ENCODE data around the gene TMEM181. TPM values are rescaled to one million over a fixed set of nuclear protein-coding genes. Genes with fewer than 3 reads are reported as not detected.
"Not testable (repeated sequence)": the region's sequence is repeated elsewhere in the genome, so short reads cannot be mapped to it uniquely, and the experiment has no call there.

Gene TMEM181
- total RNA-seq, 4 donors from 2014 or later: 10.5 to 22.1 (median 16.8) TPM

- 89% methylated on average over 4 of the region's 9 CpGs; no CpG with 5 or more reads in 1 of the 2 donors for WGBS, 2 donors
- TF ChIP-seq CTCF (IDR thresholded peaks at IDR 0.05) (no peak), POLR2A (IDR thresholded peaks at IDR 0.05) (no peak)
- Histone ChIP-seq H3K27me3 (no peaks in the 10 kb centered on the region), H3K36me3 (peaks cover 17 to 99% (median 30%) of the 10 kb centered on the region in 3 donors), H3K4me1 (no peaks in the 10 kb centered on the region), H3K27ac (no peak overlapping the region), H3K4me3 (no peak overlapping the region), H3K9me3 (no peaks in the 10 kb centered on the region)
- intact Hi-C loops (cut with DNase I): no loop called here
- DNase-seq: no peak
Observed at GRCh38 chr6:158610319-158610968, 50.6 kb downstream of the TMEM181 start.

GRCh38 chr6:158611039-158611438 is 51.1 kb downstream of the TMEM181 start:
- peaks cover 17 to 98% (median 25%) of the 10 kb centered on the region in 3 donors for H3K36me3 ChIP-seq
- 83 to 88% methylated on average over 3 of the region's 3 CpGs for WGBS, 2 donors
- no peak overlapping the region for H3K4me3 ChIP-seq
- no peak for DNase-seq
- intact Hi-C loops (cut with DNase I): no loop called here
- TF ChIP-seq CTCF (IDR thresholded peaks at IDR 0.05) (no peak), POLR2A (IDR thresholded peaks at IDR 0.05) (no peak)
- H3K4me1 ChIP-seq: no peaks in the 10 kb centered on the region
- no peaks in the 10 kb centered on the region for H3K9me3 ChIP-seq
- H3K27ac ChIP-seq: no peak overlapping the region
- no peaks in the 10 kb centered on the region for H3K27me3 ChIP-seq

- Histone ChIP-seq H3K4me1 (no peaks in the 10 kb centered on the region), H3K4me3 (no peak overlapping the region), H3K27ac (no peak overlapping the region), H3K27me3 (no peaks in the 10 kb centered on the region), H3K36me3 (peaks cover 17 to 91% (median 22%) of the 10 kb centered on the region in 3 donors), H3K9me3 (no peaks in the 10 kb centered on the region)
- no peak for DNase-seq
- TF ChIP-seq POLR2A (IDR thresholded peaks at IDR 0.05) (no peak), CTCF (IDR thresholded peaks at IDR 0.05) (no peak)
- intact Hi-C loops (cut with DNase I): no loop called here
- WGBS, 2 donors: 77 to 80% methylated on average over 13 to 14 of the region's 14 CpGs
Observed at GRCh38 chr6:158611541-158612370, 51.9 kb downstream of the TMEM181 start.

GRCh38 chr6:158614606-158615005 is 54.7 kb downstream of the TMEM181 start:
- 97 to 100% methylated on average over 3 of the region's 3 CpGs for WGBS, 2 donors
- H3K27me3 ChIP-seq; H3K9me3 ChIP-seq; H3K4me1 ChIP-seq; intact Hi-C loops (cut with DNase I); H3K4me3 ChIP-seq; DNase-seq; H3K27ac ChIP-seq: not testable (repeated sequence)
- peaks cover 10 to 81% (median 13%) of the 10 kb centered on the region in 3 donors for H3K36me3 ChIP-seq

- WGBS, 2 donors: 95 to 97% methylated on average over 3 of the region's 3 CpGs
- intact Hi-C loops (cut with DNase I); H3K4me1 ChIP-seq; H3K4me3 ChIP-seq; H3K9me3 ChIP-seq; H3K27me3 ChIP-seq; DNase-seq; H3K27ac ChIP-seq: not testable (repeated sequence)
- H3K36me3 ChIP-seq: peaks cover 4 to 78% (median 5%) of the 10 kb centered on the region in 3 donors
Observed at GRCh38 chr6:158618289-158618688, 58.4 kb downstream of the TMEM181 start.

Data from esophagus squamous epithelium (tissue), 5 donors.